Immature natural killer cell (primary cell): ENCODE results near the gene NXN. TPM values are rescaled to one million over a fixed set of nuclear protein-coding genes. Genes with fewer than 3 reads are reported as not detected.
A peak's percentile ranks its signal among the peaks of the same experiment; 100 is the strongest.
"Not testable (repeated sequence)": the region's sequence is repeated elsewhere in the genome, so short reads cannot be mapped to it uniquely, and the experiment has no call there.

Source experiments
- DNase-seq, 3 donors: peaks; one replicate each; pipeline ENCODE4 v3.0.0; 2022; ENCODE audit warnings: mixed read lengths in 1 of 3
- H3K27ac Mint-ChIP-seq, 6 donors: one replicate each; pipeline ENCODE4 v1.8.0; 2020; ENCODE audit warnings: mixed read lengths in 6 of 6, mild to moderate bottlenecking in 5 of 6, inconsistent platforms in 4 of 6, moderate library complexity in 3 of 6
- H3K27me3 Mint-ChIP-seq, 3 donors: one replicate each; pipeline ENCODE4 v1.8.0; 2020 to 2021; ENCODE audit warnings: low read depth in 3 of 3, mild to moderate bottlenecking in 3 of 3, mixed read lengths in 3 of 3, moderate library complexity in 3 of 3, inconsistent platforms in 1 of 3
- H3K36me3 Mint-ChIP-seq, 3 donors: one replicate each; pipeline ENCODE4 v1.8.0; 2020; ENCODE audit warnings: mixed read lengths in 3 of 3, inconsistent platforms in 2 of 3, mild to moderate bottlenecking in 2 of 3
- H3K4me1 Mint-ChIP-seq, 2 donors: one replicate each; pipeline ENCODE4 v1.8.0; 2020; ENCODE audit warnings: inconsistent platforms in 2 of 2, mild to moderate bottlenecking in 2 of 2, mixed read lengths in 2 of 2, moderate library complexity in 1 of 2
- H3K4me3 Mint-ChIP-seq, 5 donors: one replicate each; pipeline ENCODE4 v1.8.0; 2020; ENCODE audit warnings: mild to moderate bottlenecking in 5 of 5, mixed read lengths in 5 of 5, inconsistent platforms in 3 of 5, moderate library complexity in 3 of 5
- H3K9me3 Mint-ChIP-seq, 6 donors: one replicate each; pipeline ENCODE4 v1.8.0; 2020; ENCODE audit warnings: mild to moderate bottlenecking in 6 of 6, mixed read lengths in 6 of 6, inconsistent platforms in 4 of 6, moderate library complexity in 3 of 6
- polyA plus RNA-seq, 3 donors: library from polyadenylated mRNA; unstranded; fragments of 300-500 nt; fragmentation: Illumina TruSeq; gene quantifications; one replicate each; pipeline ENCODE4 v1.2.3, GENCODE V29; 2021

NXN gene
- polyA plus RNA-seq, 3 donors from 2014 or later = 0.19 TPM; not detected in 2

GRCh38 chr17:983921-984320 is 4.3 kb upstream of the NXN start:
- Mint-ChIP-seq H3K9me3 (no peaks in the 10 kb centered on the region), H3K27me3 (peaks cover 0 to 5% (median 4%) of the 10 kb centered on the region in 3 donors), H3K4me1 (peaks cover 13 to 14% of the 10 kb centered on the region in 2 donors), H3K27ac (no peak overlapping the region), H3K4me3 (no peak overlapping the region), H3K36me3 (no peaks in the 10 kb centered on the region)
- no peak for DNase-seq

GRCh38 chr17:981292-981658 is 1.7 kb upstream of the NXN start:
- Mint-ChIP-seq H3K4me3 (peak overlapping the region; percentile 64 to 83 (median 78)), H3K4me1 (peaks cover 18 to 22% of the 10 kb centered on the region in 2 donors), H3K27me3 (peaks cover 16 to 19% (median 16%) of the 10 kb centered on the region in 3 donors), H3K36me3 (no peaks in the 10 kb centered on the region), H3K9me3 (peaks cover 0 to 2% (median 0%) of the 10 kb centered on the region in 6 donors), H3K27ac (peak overlapping the region in 4 of 6 donors; percentile 19 to 62 (median 46))
- no peak for DNase-seq

GRCh38 chr17:980406-981291 is 1.1 kb upstream of the NXN start:
- Mint-ChIP-seq H3K4me1 (peaks cover 18 to 22% of the 10 kb centered on the region in 2 donors), H3K27me3 (peaks cover 19 to 22% (median 19%) of the 10 kb centered on the region in 3 donors), H3K27ac (peak overlapping the region in 4 of 6 donors; percentile 19 to 62 (median 46)), H3K9me3 (peaks cover 0 to 2% (median 0%) of the 10 kb centered on the region in 6 donors), H3K36me3 (no peaks in the 10 kb centered on the region), H3K4me3 (peak overlapping the region; percentile 77 to 83 (median 79))
- peak; percentile 69 to 77 (median 76) for DNase-seq

GRCh38 chr17:979212-979538 is 401 bp downstream of the NXN start:
- Mint-ChIP-seq H3K36me3 (no peaks in the 10 kb centered on the region), H3K4me1 (peaks cover 18 to 22% of the 10 kb centered on the region in 2 donors), H3K27ac (no peak overlapping the region), H3K4me3 (peak overlapping the region in 1 of 5 donors; percentile 73), H3K9me3 (peaks cover 0 to 2% (median 0%) of the 10 kb centered on the region in 6 donors), H3K27me3 (peaks cover 19 to 25% (median 19%) of the 10 kb centered on the region in 3 donors)
- DNase-seq = no peak

- Mint-ChIP-seq H3K27me3 (peaks cover 17 to 25% (median 19%) of the 10 kb centered on the region in 3 donors), H3K4me1 (peaks cover 18 to 22% of the 10 kb centered on the region in 2 donors), H3K4me3 (peak overlapping the region; percentile 67 to 85 (median 77)), H3K9me3 (peaks cover 0 to 2% (median 0%) of the 10 kb centered on the region in 6 donors), H3K27ac (peak overlapping the region in 1 of 6 donors; percentile 66), H3K36me3 (no peaks in the 10 kb centered on the region)
- DNase-seq = no peak
These were observed 1.2 kb downstream of the NXN start for GRCh38 chr17:978103-979093.

- Mint-ChIP-seq H3K27me3 (peaks cover 19 to 25% (median 21%) of the 10 kb centered on the region in 3 donors), H3K4me1 (peaks cover 18 to 22% of the 10 kb centered on the region in 2 donors), H3K36me3 (no peaks in the 10 kb centered on the region), H3K27ac (no peak overlapping the region), H3K9me3 (peaks cover 0 to 2% (median 0%) of the 10 kb centered on the region in 6 donors), H3K4me3 (peak overlapping the region in 1 of 5 donors; percentile 14)
- DNase-seq = no peak
These were observed 2.4 kb downstream of the NXN start for GRCh38 chr17:977166-977565.

GRCh38 chr17:976312-976711 is 3.3 kb downstream of the NXN start:
- Mint-ChIP-seq H3K9me3 (peaks cover 0 to 2% (median 0%) of the 10 kb centered on the region in 6 donors), H3K4me1 (peaks cover 18 to 21% of the 10 kb centered on the region in 2 donors), H3K27ac (no peak overlapping the region), H3K27me3 (peaks cover 19 to 25% (median 24%) of the 10 kb centered on the region in 3 donors), H3K4me3 (no peak overlapping the region), H3K36me3 (no peaks in the 10 kb centered on the region)
- no peak for DNase-seq

GRCh38 chr17:975371-975915 is 4.1 kb downstream of the NXN start:
- H3K36me3 Mint-ChIP-seq = no peaks in the 10 kb centered on the region
- no peak overlapping the region for H3K4me3 Mint-ChIP-seq
- H3K27ac Mint-ChIP-seq = no peak overlapping the region
- DNase-seq = no peak
- peaks cover 19 to 25% (median 23%) of the 10 kb centered on the region in 3 donors for H3K27me3 Mint-ChIP-seq
- H3K9me3 Mint-ChIP-seq = peaks cover 0 to 2% (median 0%) of the 10 kb centered on the region in 6 donors
- peaks cover 9 to 12% of the 10 kb centered on the region in 2 donors for H3K4me1 Mint-ChIP-seq

- H3K9me3 Mint-ChIP-seq, H3K36me3 Mint-ChIP-seq, H3K4me1 Mint-ChIP-seq, H3K27ac Mint-ChIP-seq, DNase-seq, H3K4me3 Mint-ChIP-seq: not testable (repeated sequence)
- peaks cover 17 to 25% (median 19%) of the 10 kb centered on the region in 3 donors for H3K27me3 Mint-ChIP-seq
These were observed 4.8 kb downstream of the NXN start for GRCh38 chr17:974778-975177.

GRCh38 chr17:973053-973452 is 6.5 kb downstream of the NXN start:
- Mint-ChIP-seq H3K4me3 (no peak overlapping the region), H3K9me3 (peaks cover 0 to 2% (median 0%) of the 10 kb centered on the region in 6 donors), H3K36me3 (no peaks in the 10 kb centered on the region), H3K27me3 (peaks cover 18 to 24% (median 19%) of the 10 kb centered on the region in 3 donors), H3K4me1 (peaks cover 2 to 5% of the 10 kb centered on the region in 2 donors), H3K27ac (no peak overlapping the region)
- no peak for DNase-seq

GRCh38 chr17:971861-972260 is 7.7 kb downstream of the NXN start:
- H3K27ac Mint-ChIP-seq, DNase-seq, H3K9me3 Mint-ChIP-seq, H3K4me1 Mint-ChIP-seq, H3K36me3 Mint-ChIP-seq, H3K4me3 Mint-ChIP-seq: not testable (repeated sequence)
- peaks cover 13 to 18% (median 15%) of the 10 kb centered on the region in 3 donors for H3K27me3 Mint-ChIP-seq

GRCh38 chr17:970364-970763 is 9.2 kb downstream of the NXN start:
- Mint-ChIP-seq H3K27ac (no peak overlapping the region), H3K4me1 (no peaks in the 10 kb centered on the region), H3K9me3 (no peaks in the 10 kb centered on the region), H3K4me3 (no peak overlapping the region), H3K36me3 (no peaks in the 10 kb centered on the region), H3K27me3 (peaks cover 5 to 12% (median 8%) of the 10 kb centered on the region in 3 donors)
- no peak for DNase-seq

- DNase-seq = no peak
- Mint-ChIP-seq H3K9me3 (no peaks in the 10 kb centered on the region), H3K27ac (no peak overlapping the region), H3K4me3 (no peak overlapping the region), H3K4me1 (no peaks in the 10 kb centered on the region), H3K27me3 (peaks cover 4 to 12% (median 8%) of the 10 kb centered on the region in 3 donors), H3K36me3 (no peaks in the 10 kb centered on the region)
These were observed 9.7 kb downstream of the NXN start for GRCh38 chr17:969811-970355.
